CD4-positive, alpha-beta T cell (primary cell): Measurements from ENCODE around the gene CHRDL2. TPM values are rescaled to one million over a fixed set of nuclear protein-coding genes. Genes with fewer than 3 reads are reported as not detected.
"Not testable (repeated sequence)": the region's sequence is repeated elsewhere in the genome, so short reads cannot be mapped to it uniquely, and the experiment has no call there.

ENCODE experiments used
- ATAC-seq: fragments of 200-7000 bp; cut with Tn5 transposase; one replicate; pipeline ENCODE4 v1.10.0; 2022; ENCODE audit warnings: mild to moderate bottlenecking; ENCODE audit not compliant: poor library complexity
- CTCF ChIA-PET: fragments of 350-600 bp; sonication (Branson Sonifier 250); formaldehyde crosslinking; loops from one replicate; lab custom pipeline; 2021; ENCODE audit warnings: antibody characterized with exemption, inconsistent platforms; lab: Charles Lee
- POLR2A ChIA-PET: fragments of 350-600 bp; sonication (Branson Sonifier 250); formaldehyde crosslinking; loops from one replicate; lab custom pipeline; 2021; ENCODE audit warnings: antibody characterized with exemption, inconsistent platforms; lab: Charles Lee
- DNase-seq, 14 experiments: peaks; one replicate each; pipeline ENCODE4 v3.0.0-alpha.2; 2013 to 2020; ENCODE audit warnings: mixed read lengths in 2 of 14
- H3K27ac ChIP-seq, 2 donors: one replicate each; pipeline versions ENCODE4 v1.5.1 to v1.7.0; 2013; ENCODE audit warnings: low read length in 2 of 2, low read depth in 1 of 2, mild to moderate bottlenecking in 1 of 2
- H3K27me3 ChIP-seq, 2 experiments: 1 replicate in 1 of 2; 2 replicates in 1 of 2; pipeline versions ENCODE4 v1.6.1 to v1.7.0; 2013; ENCODE audit warnings: low read length in 2 of 2, control low read depth in 1 of 2, mild to moderate bottlenecking in 1 of 2, moderate library complexity in 1 of 2; ENCODE audit not compliant: insufficient read depth in 2 of 2, control insufficient read depth in 1 of 2
- H3K36me3 ChIP-seq: one replicate; pipeline ENCODE4 v1.6.1; 2013; ENCODE audit warnings: low read length, control low read depth; ENCODE audit not compliant: insufficient read depth
- H3K4me1 ChIP-seq: one replicate; pipeline ENCODE4 v1.6.1; 2013; ENCODE audit warnings: low read length, control low read depth; ENCODE audit not compliant: insufficient read depth
- H3K4me3 ChIP-seq: one replicate; pipeline ENCODE4 v1.5.1; 2013; ENCODE audit warnings: mild to moderate bottlenecking, low read length, moderate library complexity
- H3K9me3 ChIP-seq, 2 experiments: 1 replicate in 1 of 2; 2 replicates in 1 of 2; pipeline versions ENCODE4 v1.6.1 to v1.7.0; 2013; ENCODE audit warnings: low read length in 2 of 2, mild to moderate bottlenecking in 2 of 2, control low read depth in 1 of 2, moderate library complexity in 1 of 2; ENCODE audit not compliant: control insufficient read depth in 1 of 2, insufficient read depth in 1 of 2
- H3K27ac Mint-ChIP-seq: one replicate; pipeline ENCODE4 v1.8.0; 2020; ENCODE audit warnings: mixed read lengths
- H3K27me3 Mint-ChIP-seq: one replicate; pipeline ENCODE4 v1.8.0; 2021; ENCODE audit warnings: mixed read lengths
- H3K36me3 Mint-ChIP-seq: one replicate; pipeline ENCODE4 v1.8.0; 2021; ENCODE audit warnings: low read depth, mixed read lengths
- H3K4me1 Mint-ChIP-seq: one replicate; pipeline ENCODE4 v1.8.0; 2021; ENCODE audit warnings: low read depth, mixed read lengths
- H3K4me3 Mint-ChIP-seq: one replicate; pipeline ENCODE4 v1.8.0; 2020; ENCODE audit warnings: mild to moderate bottlenecking, mixed read lengths
- H3K9me3 Mint-ChIP-seq: one replicate; pipeline ENCODE4 v1.8.0; 2020; ENCODE audit warnings: mixed read lengths
- intact Hi-C, 2 experiments: fragments of 100-400 bp; cut with DNase I in 1 of 2; cut with micrococcal nuclease in 1 of 2; formaldehyde crosslinking; loops; one replicate each; pipeline versions ENCODE4 v1.15.1 to v1.9.0; 2023 to 2025; cut with DNase I, micrococcal nuclease
- total RNA-seq, 174 experiments: library from RNA in 2 of 174; stranded (reverse) in 2 of 174; gene quantifications; one replicate each; pipeline ENCODE4 v1.2.3 and lab custom pipeline; 2021 to 2026
- TF ChIP-seq, protein P1 (sequence below): fragments of 200-600 bp; IDR thresholded peaks from one replicate; pipeline ENCODE4 v1.8.0; 2022; ENCODE audit warnings: antibody characterized with exemption, mild to moderate bottlenecking

Gene CHRDL2
- total RNA-seq, 2 experiments from 2014 or later = not detected

DNA sequence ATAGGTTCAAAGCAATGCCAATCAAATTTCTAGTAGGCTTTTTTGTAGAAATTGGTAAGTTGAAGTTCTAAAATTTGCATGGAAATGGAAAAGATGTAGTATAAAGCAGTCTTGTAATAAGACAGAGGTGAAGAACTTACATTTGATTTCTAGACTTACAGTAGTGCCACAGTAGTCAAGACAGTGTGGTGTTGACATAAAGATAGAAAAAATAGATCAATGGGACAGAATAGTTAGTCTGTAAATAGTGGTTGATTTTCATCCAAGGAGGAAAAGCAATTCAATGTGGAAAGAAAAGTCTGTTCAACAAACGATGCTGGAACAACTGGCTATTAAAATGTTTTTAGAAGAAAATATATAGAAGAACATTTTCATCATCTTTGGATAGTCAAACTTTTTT, 67.9 kb downstream of the CHRDL2 start:
- Mint-ChIP-seq H3K27ac (no peak overlapping the region), H3K36me3 (peaks cover 20% of the 10 kb centered on the region), H3K4me3 (no peak overlapping the region), H3K9me3 (peaks cover 14% of the 10 kb centered on the region), H3K4me1 (no peaks in the 10 kb centered on the region), H3K27me3 (no peaks in the 10 kb centered on the region)
- Histone ChIP-seq H3K9me3 (peaks cover 0 to 3% of the 10 kb centered on the region in 2 experiments), H3K4me3 (no peak overlapping the region), H3K27ac (no peak overlapping the region), H3K36me3 (no peaks in the 10 kb centered on the region), H3K4me1 (no peaks in the 10 kb centered on the region), H3K27me3 (no peaks in the 10 kb centered on the region)
- ATAC-seq (no peak), DNase-seq (no peak)
- intact Hi-C loops = no loop called here
- CTCF ChIA-PET = no interaction called here
- POLR2A ChIA-PET = no interaction called here
- TF ChIP-seq, protein P1, sequence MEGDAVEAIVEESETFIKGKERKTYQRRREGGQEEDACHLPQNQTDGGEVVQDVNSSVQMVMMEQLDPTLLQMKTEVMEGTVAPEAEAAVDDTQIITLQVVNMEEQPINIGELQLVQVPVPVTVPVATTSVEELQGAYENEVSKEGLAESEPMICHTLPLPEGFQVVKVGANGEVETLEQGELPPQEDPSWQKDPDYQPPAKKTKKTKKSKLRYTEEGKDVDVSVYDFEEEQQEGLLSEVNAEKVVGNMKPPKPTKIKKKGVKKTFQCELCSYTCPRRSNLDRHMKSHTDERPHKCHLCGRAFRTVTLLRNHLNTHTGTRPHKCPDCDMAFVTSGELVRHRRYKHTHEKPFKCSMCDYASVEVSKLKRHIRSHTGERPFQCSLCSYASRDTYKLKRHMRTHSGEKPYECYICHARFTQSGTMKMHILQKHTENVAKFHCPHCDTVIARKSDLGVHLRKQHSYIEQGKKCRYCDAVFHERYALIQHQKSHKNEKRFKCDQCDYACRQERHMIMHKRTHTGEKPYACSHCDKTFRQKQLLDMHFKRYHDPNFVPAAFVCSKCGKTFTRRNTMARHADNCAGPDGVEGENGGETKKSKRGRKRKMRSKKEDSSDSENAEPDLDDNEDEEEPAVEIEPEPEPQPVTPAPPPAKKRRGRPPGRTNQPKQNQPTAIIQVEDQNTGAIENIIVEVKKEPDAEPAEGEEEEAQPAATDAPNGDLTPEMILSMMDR = no peak

DNA sequence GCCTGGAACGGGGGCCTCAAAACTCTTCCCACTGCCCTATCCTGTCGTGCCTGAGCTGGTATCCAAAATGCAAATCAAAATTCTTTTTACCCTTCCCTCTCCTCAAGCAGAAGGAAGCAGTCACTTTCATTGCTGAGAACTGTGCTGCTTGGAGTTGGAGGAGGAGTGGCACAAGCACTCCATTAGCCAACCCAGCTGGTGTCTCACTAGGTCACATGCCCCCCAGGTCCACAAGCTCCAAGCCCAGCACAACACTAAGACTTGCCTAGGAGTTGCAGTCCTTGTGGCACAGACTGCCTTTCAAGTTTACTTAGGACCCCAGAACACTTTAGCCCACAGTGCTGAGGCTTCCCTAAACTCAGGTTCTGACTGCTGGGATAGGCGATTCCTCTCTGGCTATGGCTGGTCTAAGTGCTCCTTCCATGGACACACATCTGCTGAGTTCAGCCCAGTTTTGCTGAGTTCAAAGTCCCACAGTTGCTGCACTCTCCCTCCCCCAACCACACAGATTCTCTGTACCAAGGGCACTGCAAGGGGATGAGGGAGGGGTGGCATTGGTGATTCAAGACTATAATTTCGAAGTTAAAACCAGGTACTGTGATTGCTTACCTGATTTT, 68.6 kb downstream of the CHRDL2 start:
- DNase-seq = no peak
- Mint-ChIP-seq H3K27ac (no peak overlapping the region), H3K27me3 (no peaks in the 10 kb centered on the region), H3K4me3 (no peak overlapping the region), H3K4me1 (no peaks in the 10 kb centered on the region), H3K9me3 (peaks cover 14% of the 10 kb centered on the region), H3K36me3 (peaks cover 21% of the 10 kb centered on the region)
- POLR2A ChIA-PET = no interaction called here
- no peak overlapping the region for H3K4me3 ChIP-seq
- CTCF ChIA-PET = no interaction called here
- intact Hi-C loops = no loop called here
- peaks cover 0 to 3% of the 10 kb centered on the region in 2 experiments for H3K9me3 ChIP-seq
- TF ChIP-seq, protein P1 = no peak
- no peaks in the 10 kb centered on the region for H3K36me3 ChIP-seq
- no peak for ATAC-seq
- H3K4me1 ChIP-seq = no peaks in the 10 kb centered on the region
- no peak overlapping the region for H3K27ac ChIP-seq
- H3K27me3 ChIP-seq = no peaks in the 10 kb centered on the region

DNA sequence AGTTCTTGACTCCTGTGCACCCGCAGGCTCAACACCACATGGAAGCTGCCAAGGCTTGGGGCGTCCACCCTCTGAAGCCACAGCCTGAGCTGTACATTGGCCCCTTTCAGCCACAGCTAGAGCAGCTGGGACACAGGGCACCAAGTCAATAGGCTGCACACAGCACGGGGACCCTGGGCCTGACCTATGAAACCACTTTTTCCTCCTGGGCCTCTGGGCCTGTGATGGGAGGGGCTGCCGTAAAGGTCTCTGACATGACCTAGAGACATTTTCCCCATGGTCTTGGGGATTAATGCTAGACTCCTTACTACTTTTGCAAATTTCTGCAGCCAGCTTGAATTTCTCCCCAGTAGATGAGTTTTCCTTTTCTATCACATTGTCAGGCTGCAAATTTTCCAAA, 72.1 kb downstream of the CHRDL2 start:
- H3K27me3 ChIP-seq, DNase-seq, H3K4me3 Mint-ChIP-seq, H3K27ac Mint-ChIP-seq, H3K27ac ChIP-seq, CTCF ChIA-PET, intact Hi-C loops, H3K36me3 ChIP-seq, ATAC-seq, POLR2A ChIA-PET, H3K4me1 Mint-ChIP-seq, H3K9me3 ChIP-seq, H3K27me3 Mint-ChIP-seq, H3K4me3 ChIP-seq, H3K4me1 ChIP-seq: not testable (repeated sequence)
- peaks cover 14% of the 10 kb centered on the region for H3K9me3 Mint-ChIP-seq
- peaks cover 30% of the 10 kb centered on the region for H3K36me3 Mint-ChIP-seq

DNA sequence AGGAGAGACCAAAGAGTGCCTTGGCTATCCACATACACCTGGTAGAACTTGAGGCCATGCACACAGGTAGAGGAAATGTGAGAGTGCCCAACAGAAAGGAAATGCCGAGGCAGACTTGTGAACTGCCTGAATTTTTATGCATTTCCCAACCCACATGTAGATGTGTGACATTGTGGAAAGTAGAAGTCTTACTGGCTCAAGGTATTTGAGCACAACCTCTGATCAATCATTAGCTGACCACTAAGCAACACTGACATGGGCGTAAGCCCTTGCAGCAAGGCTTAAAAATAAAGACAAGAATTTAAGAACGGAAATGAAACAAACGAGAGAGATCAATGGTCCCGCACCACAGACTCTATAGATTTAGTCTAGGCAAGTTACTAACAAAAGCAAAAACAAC, 76.2 kb downstream of the CHRDL2 start:
- no peak for ATAC-seq
- Histone ChIP-seq H3K4me3 (no peak overlapping the region), H3K9me3 (peaks cover 0 to 3% of the 10 kb centered on the region in 2 experiments), H3K4me1 (no peaks in the 10 kb centered on the region), H3K27ac (no peak overlapping the region), H3K36me3 (no peaks in the 10 kb centered on the region), H3K27me3 (no peaks in the 10 kb centered on the region)
- intact Hi-C loops = no loop called here
- peaks cover 33% of the 10 kb centered on the region for H3K36me3 Mint-ChIP-seq
- no peaks in the 10 kb centered on the region for H3K4me1 Mint-ChIP-seq
- H3K9me3 Mint-ChIP-seq = peaks cover 4% of the 10 kb centered on the region
- H3K27me3 Mint-ChIP-seq = no peaks in the 10 kb centered on the region
- no peak for DNase-seq
- ChIA-PET CTCF (no interaction called here), POLR2A (no interaction called here)
- TF ChIP-seq, protein P1 = no peak
- no peak overlapping the region for H3K27ac Mint-ChIP-seq
- H3K4me3 Mint-ChIP-seq = no peak overlapping the region
